ENCODE data around the gene CDK8. TPM values are rescaled to one million over a fixed set of nuclear protein-coding genes. Genes with fewer than 3 reads are reported as not detected.

CDK8 gene
- total RNA-seq, 6 experiments from 2014 or later: 15.1 to 19.3 (median 17.4) TPM

- Mint-ChIP-seq H3K27me3 (ENCODE audit: insufficient read depth) (no peaks in the 10 kb centered on the region), H3K9me3 (no peaks in the 10 kb centered on the region), H3K36me3 (ENCODE audit: low read depth) (no peaks in the 10 kb centered on the region), H3K4me1 (ENCODE audit: low read depth) (peaks cover 36% of the 10 kb centered on the region), H3K27ac (peak overlapping the region; percentile 82), H3K4me3 (peak overlapping the region; percentile 92)
- TF ChIP-seq CTCF (IDR thresholded peaks at IDR 0.05): no peak
- DNase-seq: no peak
Measured at GRCh38 chr13:26253262-26253786, 605 bp upstream of the CDK8 start.

- peaks cover 36% of the 10 kb centered on the region for H3K4me1 Mint-ChIP-seq (ENCODE audit: low read depth)
- peak overlapping the region; percentile 74 for H3K27ac Mint-ChIP-seq
- H3K36me3 Mint-ChIP-seq (ENCODE audit: low read depth): no peaks in the 10 kb centered on the region
- DNase-seq: peak; percentile 13
- no peaks in the 10 kb centered on the region for H3K9me3 Mint-ChIP-seq
- H3K4me3 Mint-ChIP-seq: peak overlapping the region; percentile 92
- H3K27me3 Mint-ChIP-seq (ENCODE audit: insufficient read depth): no peaks in the 10 kb centered on the region
- no peak for TF ChIP-seq CTCF (IDR thresholded peaks at IDR 0.05)
Measured at GRCh38 chr13:26254583-26255111, 718 bp downstream of the CDK8 start.

- H3K4me1 Mint-ChIP-seq (ENCODE audit: low read depth): peaks cover 36% of the 10 kb centered on the region
- H3K9me3 Mint-ChIP-seq: no peaks in the 10 kb centered on the region
- peak overlapping the region; percentile 74 for H3K27ac Mint-ChIP-seq
- no peak for TF ChIP-seq CTCF (IDR thresholded peaks at IDR 0.05)
- DNase-seq: no peak
- peak overlapping the region; percentile 92 for H3K4me3 Mint-ChIP-seq
- no peaks in the 10 kb centered on the region for H3K36me3 Mint-ChIP-seq (ENCODE audit: low read depth)
- H3K27me3 Mint-ChIP-seq (ENCODE audit: insufficient read depth): no peaks in the 10 kb centered on the region
Measured at GRCh38 chr13:26255115-26255514, 1.2 kb downstream of the CDK8 start.

- DNase-seq: no peak
- peak overlapping the region; percentile 92 for H3K4me3 Mint-ChIP-seq
- peak; percentile 64 for TF ChIP-seq CTCF (IDR thresholded peaks at IDR 0.05)
- H3K9me3 Mint-ChIP-seq: no peaks in the 10 kb centered on the region
- peaks cover 38% of the 10 kb centered on the region for H3K4me1 Mint-ChIP-seq (ENCODE audit: low read depth)
- H3K36me3 Mint-ChIP-seq (ENCODE audit: low read depth): no peaks in the 10 kb centered on the region
- H3K27me3 Mint-ChIP-seq (ENCODE audit: insufficient read depth): no peaks in the 10 kb centered on the region
- no peak overlapping the region for H3K27ac Mint-ChIP-seq
Measured at GRCh38 chr13:26255691-26256277, 1.9 kb downstream of the CDK8 start.

GRCh38 chr13:26257049-26257448, 3.1 kb downstream of the CDK8 start:
- H3K4me3 Mint-ChIP-seq: no peak overlapping the region
- TF ChIP-seq CTCF (IDR thresholded peaks at IDR 0.05): no peak
- no peak for DNase-seq
- no peaks in the 10 kb centered on the region for H3K9me3 Mint-ChIP-seq
- H3K4me1 Mint-ChIP-seq (ENCODE audit: low read depth): peaks cover 44% of the 10 kb centered on the region
- H3K27ac Mint-ChIP-seq: no peak overlapping the region
- 0 out of 2 replicates have a peak, but pooled peaks cover under 1% of the 10 kb centered on the region for H3K36me3 Mint-ChIP-seq (ENCODE audit: low read depth)
- H3K27me3 Mint-ChIP-seq (ENCODE audit: insufficient read depth): no peaks in the 10 kb centered on the region
